Peyer's patch (tissue), 4 donors: ENCODE results near the gene FDXR.

Experiments
- CTCF ChIP-seq, 6 experiments: fragments of 450-650 bp in 4 of 6; fragments of 200-600 bp in 2 of 6; sonication (generic) in 1 of 6; IDR thresholded peaks; one replicate each; pipeline ENCODE4 v1.5.1; 2017 to 2019; ENCODE audit warnings: antibody characterized with exemption in 6 of 6, mild to moderate bottlenecking in 3 of 6, moderate library complexity in 1 of 6
- POLR2A ChIP-seq, 2 donors: fragments of 450-650 bp; IDR thresholded peaks; one replicate each; pipeline ENCODE4 v1.5.1; 2017; ENCODE audit warnings: antibody characterized with exemption in 2 of 2, mild to moderate bottlenecking in 2 of 2, moderate library complexity in 2 of 2

- TF ChIP-seq CTCF (IDR thresholded peaks at IDR 0.05) (no peak), POLR2A (IDR thresholded peaks at IDR 0.05) (no peak)
These were observed 32.1 kb upstream of the FDXR start for GRCh38 chr17:74904687-74905409.
